AG04450 (cell line): ENCODE measurements around the gene TMEM218. TPM values are rescaled to one million over a fixed set of nuclear protein-coding genes. Genes with fewer than 3 reads are reported as not detected.

ENCODE experiments used
- CTCF ChIA-PET: fragments of 300-600, 350-600 bp; formaldehyde crosslinking; extraction: SDS; loops from one replicate; lab custom pipeline; 2022; ENCODE audit warnings: antibody characterized with exemption, inconsistent platforms; lab: Charles Lee
- POLR2A ChIA-PET: fragments of 350-600 bp; formaldehyde crosslinking; extraction: SDS; loops from one replicate; lab custom pipeline; 2021; ENCODE audit warnings: antibody characterized with exemption, inconsistent platforms; lab: Yijun Ruan, JAX
- DNase-seq: peaks from one replicate; pipeline ENCODE4 v3.0.0-alpha.2; 2011; ENCODE audit warnings: low read depth, low spot score
- H3K27ac ChIP-seq: one replicate; pipeline ENCODE4 v1.5.1; 2012; ENCODE audit warnings: low read depth, low read length, control low read depth
- H3K27me3 ChIP-seq: one replicate; pipeline ENCODE4 v1.6.0; 2012; ENCODE audit warnings: low read length; ENCODE audit not compliant: control insufficient read depth, insufficient read depth
- H3K4me3 ChIP-seq: 2 replicates; pipeline ENCODE4 v1.5.1; 2011; ENCODE audit warnings: mild to moderate bottlenecking, low read depth, low read length, control low read depth
- H3K9me3 ChIP-seq: 2 replicates; pipeline ENCODE4 v1.5.1; 2012; ENCODE audit warnings: low read length; ENCODE audit not compliant: control insufficient read depth, insufficient read depth
- CTCF ChIP-seq: IDR thresholded peaks from 2 replicates; pipeline ENCODE4 v1.5.1; 2011; ENCODE audit warnings: low read depth, low read length, control low read depth, inconsistent platforms
- polyA plus RNA-seq: library from polyadenylated mRNA; depleted of rRNA; stranded (reverse); fragments of >200 nt; gene quantifications from 2 replicates; pipeline ENCODE4 v1.2.3, GENCODE V29; 2011

TMEM218 gene
- polyA plus RNA-seq, 1 experiment, result 29.9 TPM

GRCh38 chr11:125148011-125148410 lies 36.6 kb upstream of the TMEM218 start:
- Histone ChIP-seq H3K9me3 (no peaks in the 10 kb centered on the region), H3K27ac (no peak overlapping the region), H3K4me3 (no peak overlapping the region), H3K27me3 (peaks cover 31% of the 10 kb centered on the region)
- ChIA-PET CTCF (interaction anchor here (0.7 to 1.1 kb wide), 2 partner anchors 57 to 201 kb away, joined by 3 read pairs; no protein-coding TSS in a partner anchor), POLR2A (no interaction called here)
- TF ChIP-seq CTCF, result no peak
- no peak for DNase-seq

GRCh38 chr11:125147280-125147679 lies 35.9 kb upstream of the TMEM218 start:
- no peak overlapping the region for H3K4me3 ChIP-seq
- CTCF ChIA-PET, result no interaction called here
- TF ChIP-seq CTCF, result no peak

GRCh38 chr11:125146232-125146631 lies 34.8 kb upstream of the TMEM218 start:
- Histone ChIP-seq H3K27me3 (peaks cover 26% of the 10 kb centered on the region), H3K4me3 (no peak overlapping the region), H3K9me3 (no peaks in the 10 kb centered on the region), H3K27ac (no peak overlapping the region)
- ChIA-PET CTCF (interaction anchor here (0.7 kb wide), 1 partner anchor 328 kb away, joined by 3 read pairs; no protein-coding TSS in a partner anchor), POLR2A (interaction anchor here (0.8 kb wide), 1 partner anchor 93 kb away, joined by 7 read pairs; no protein-coding TSS in a partner anchor)
- DNase-seq, result no peak
- TF ChIP-seq CTCF, result no peak

More at GRCh38 chr11:125147280-125147679, 35.9 kb upstream of the TMEM218 start:
- no peak overlapping the region for H3K27ac ChIP-seq
- POLR2A ChIA-PET, result no interaction called here
- no peaks in the 10 kb centered on the region for H3K9me3 ChIP-seq
- DNase-seq, result no peak
- H3K27me3 ChIP-seq, result peaks cover 30% of the 10 kb centered on the region

- Histone ChIP-seq H3K4me3 (no peak overlapping the region), H3K27me3 (peaks cover 10% of the 10 kb centered on the region), H3K9me3 (no peaks in the 10 kb centered on the region), H3K27ac (no peak overlapping the region)
- TF ChIP-seq CTCF, result peak; percentile 97
- ChIA-PET POLR2A (interaction anchor here (1.1 to 1.4 kb wide), 2 partner anchors 30 to 51 kb away, joined by 3 to 4 read pairs; partner anchors contain the start of gene TMEM218), CTCF (interaction anchor here (0.7 to 5.8 kb wide), 63 partner anchors 8 to 498 kb away, joined by 3 to 185 read pairs (median 4); partner anchors contain the start of genes CCDC15, PKNOX2, ROBO3 and TMEM218)
- DNase-seq, result no peak
These were observed 30.5 kb upstream of the TMEM218 start for GRCh38 chr11:125141686-125142535.
